Activated T-helper 17 cell treated with anti-CD3 and anti-CD28 coated beads, Interleukin-2, amount 50 U/mL, for 72 hours (primary cell): ENCODE measurements around the gene POU2F1. TPM values are rescaled to one million over a fixed set of nuclear protein-coding genes. Genes with fewer than 3 reads are reported as not detected.
A peak's percentile ranks its signal among the peaks of the same experiment; 100 is the strongest.
"Not testable (repeated sequence)": the region's sequence is repeated elsewhere in the genome, so short reads cannot be mapped to it uniquely, and the experiment has no call there.

Source experiments
- ATAC-seq: fragments of 150-1000 bp; cut with Tn5 transposase; replicated peaks from 2 replicates; pipeline ENCODE4 v1.10.0; 2021; ENCODE audit warnings: mild to moderate bottlenecking, moderate library complexity
- H3K27ac Mint-ChIP-seq: one replicate; pipeline ENCODE4 v1.8.0; 2022; ENCODE audit warnings: mixed read lengths
- H3K27me3 Mint-ChIP-seq: one replicate; pipeline ENCODE4 v1.8.0; 2022; ENCODE audit warnings: mixed read lengths
- H3K36me3 Mint-ChIP-seq: one replicate; pipeline ENCODE4 v1.8.0; 2022; ENCODE audit warnings: low read depth, mild to moderate bottlenecking, mixed read lengths
- H3K4me1 Mint-ChIP-seq: one replicate; pipeline ENCODE4 v1.8.0; 2022; ENCODE audit warnings: mixed read lengths
- H3K4me3 Mint-ChIP-seq: one replicate; pipeline ENCODE4 v1.8.0; 2022; ENCODE audit warnings: mild to moderate bottlenecking, mixed read lengths
- H3K9me3 Mint-ChIP-seq: one replicate; pipeline ENCODE4 v1.8.0; 2022; ENCODE audit warnings: mixed read lengths
- total RNA-seq, 2 donors: library from RNA; stranded (reverse); gene quantifications; one replicate each; pipeline ENCODE4 v1.2.3, GENCODE V29; 2022

Gene POU2F1
- total RNA-seq, 2 donors from 2014 or later: 20.6 to 28.0 TPM

GRCh38 chr1:167216809-167217208 lies 3.9 kb upstream of the POU2F1 start:
- Mint-ChIP-seq H3K4me3 (no peak overlapping the region), H3K36me3 (peaks cover 15% of the 10 kb centered on the region), H3K27me3 (no peaks in the 10 kb centered on the region), H3K27ac (no peak overlapping the region), H3K4me1 (peaks cover 5% of the 10 kb centered on the region), H3K9me3 (no peaks in the 10 kb centered on the region)
- ATAC-seq: no peak

GRCh38 chr1:167219194-167219593 lies 1.5 kb upstream of the POU2F1 start:
- Mint-ChIP-seq H3K4me3 (peak overlapping the region; percentile 99), H3K27ac (peak overlapping the region; percentile 99), H3K4me1 (peaks cover 18% of the 10 kb centered on the region), H3K9me3 (no peaks in the 10 kb centered on the region), H3K27me3 (no peaks in the 10 kb centered on the region), H3K36me3 (peaks cover 22% of the 10 kb centered on the region)
- no peak for ATAC-seq

GRCh38 chr1:167219646-167220536 lies 795 bp upstream of the POU2F1 start:
- peak; percentile 53 for ATAC-seq
- H3K9me3 Mint-ChIP-seq: no peaks in the 10 kb centered on the region
- peak overlapping the region; percentile 99 for H3K27ac Mint-ChIP-seq
- peak overlapping the region; percentile 99 for H3K4me3 Mint-ChIP-seq
- peaks cover 22% of the 10 kb centered on the region for H3K36me3 Mint-ChIP-seq
- H3K27me3 Mint-ChIP-seq: no peaks in the 10 kb centered on the region
- peaks cover 20% of the 10 kb centered on the region for H3K4me1 Mint-ChIP-seq

- H3K27me3 Mint-ChIP-seq: no peaks in the 10 kb centered on the region
- peak overlapping the region; percentile 99 for H3K27ac Mint-ChIP-seq
- peak; percentile 0 for ATAC-seq
- H3K4me3 Mint-ChIP-seq: peak overlapping the region; percentile 99
- no peaks in the 10 kb centered on the region for H3K9me3 Mint-ChIP-seq
- peaks cover 25% of the 10 kb centered on the region for H3K4me1 Mint-ChIP-seq
- H3K36me3 Mint-ChIP-seq: peaks cover 22% of the 10 kb centered on the region
Observed at GRCh38 chr1:167221126-167221737, 546 bp downstream of the POU2F1 start.

GRCh38 chr1:167221738-167222610 lies 1.3 kb downstream of the POU2F1 start:
- H3K27ac Mint-ChIP-seq: peak overlapping the region; percentile 89
- ATAC-seq: peak; percentile 78
- H3K36me3 Mint-ChIP-seq: peaks cover 22% of the 10 kb centered on the region
- peaks cover 30% of the 10 kb centered on the region for H3K4me1 Mint-ChIP-seq
- peak overlapping the region; percentile 80 for H3K4me3 Mint-ChIP-seq
- no peaks in the 10 kb centered on the region for H3K9me3 Mint-ChIP-seq
- no peaks in the 10 kb centered on the region for H3K27me3 Mint-ChIP-seq

- Mint-ChIP-seq H3K36me3 (peaks cover 22% of the 10 kb centered on the region), H3K4me1 (peaks cover 37% of the 10 kb centered on the region), H3K27ac (peak overlapping the region; percentile 89), H3K27me3 (no peaks in the 10 kb centered on the region), H3K9me3 (no peaks in the 10 kb centered on the region), H3K4me3 (peak overlapping the region; percentile 80)
- no peak for ATAC-seq
Observed at GRCh38 chr1:167223144-167224103, 2.7 kb downstream of the POU2F1 start.

- H3K36me3 Mint-ChIP-seq: peaks cover 19% of the 10 kb centered on the region
- H3K9me3 Mint-ChIP-seq, H3K27me3 Mint-ChIP-seq, ATAC-seq, H3K27ac Mint-ChIP-seq, H3K4me3 Mint-ChIP-seq: not testable (repeated sequence)
- H3K4me1 Mint-ChIP-seq: peaks cover 33% of the 10 kb centered on the region
Observed at GRCh38 chr1:167224734-167225235, 4.1 kb downstream of the POU2F1 start.

- Mint-ChIP-seq H3K4me1 (peaks cover 32% of the 10 kb centered on the region), H3K4me3 (no peak overlapping the region), H3K9me3 (no peaks in the 10 kb centered on the region), H3K27me3 (no peaks in the 10 kb centered on the region), H3K36me3 (peaks cover 8% of the 10 kb centered on the region), H3K27ac (no peak overlapping the region)
- ATAC-seq: no peak
Observed at GRCh38 chr1:167225920-167226319, 5.2 kb downstream of the POU2F1 start.

GRCh38 chr1:167227934-167228378 lies 7.3 kb downstream of the POU2F1 start:
- H3K27ac Mint-ChIP-seq: no peak overlapping the region
- no peaks in the 10 kb centered on the region for H3K9me3 Mint-ChIP-seq
- no peak for ATAC-seq
- H3K4me3 Mint-ChIP-seq: no peak overlapping the region
- no peaks in the 10 kb centered on the region for H3K36me3 Mint-ChIP-seq
- H3K4me1 Mint-ChIP-seq: peaks cover 38% of the 10 kb centered on the region
- no peaks in the 10 kb centered on the region for H3K27me3 Mint-ChIP-seq

GRCh38 chr1:167229719-167230385 lies 9.2 kb downstream of the POU2F1 start:
- Mint-ChIP-seq H3K9me3 (no peaks in the 10 kb centered on the region), H3K36me3 (no peaks in the 10 kb centered on the region), H3K27me3 (no peaks in the 10 kb centered on the region), H3K4me1 (peaks cover 24% of the 10 kb centered on the region), H3K4me3 (no peak overlapping the region), H3K27ac (no peak overlapping the region)
- no peak for ATAC-seq

GRCh38 chr1:167230437-167230836 lies 9.8 kb downstream of the POU2F1 start:
- H3K4me1 Mint-ChIP-seq: peaks cover 29% of the 10 kb centered on the region
- H3K9me3 Mint-ChIP-seq: no peaks in the 10 kb centered on the region
- no peaks in the 10 kb centered on the region for H3K36me3 Mint-ChIP-seq
- no peak overlapping the region for H3K27ac Mint-ChIP-seq
- no peaks in the 10 kb centered on the region for H3K27me3 Mint-ChIP-seq
- no peak overlapping the region for H3K4me3 Mint-ChIP-seq
- no peak for ATAC-seq

- H3K9me3 Mint-ChIP-seq: no peaks in the 10 kb centered on the region
- H3K4me3 Mint-ChIP-seq: no peak overlapping the region
- peaks cover 21% of the 10 kb centered on the region for H3K4me1 Mint-ChIP-seq
- ATAC-seq: no peak
- no peak overlapping the region for H3K27ac Mint-ChIP-seq
- no peaks in the 10 kb centered on the region for H3K27me3 Mint-ChIP-seq
- no peaks in the 10 kb centered on the region for H3K36me3 Mint-ChIP-seq
Observed at GRCh38 chr1:167231873-167232450, 11.3 kb downstream of the POU2F1 start.

GRCh38 chr1:167232801-167233200 lies 12.1 kb downstream of the POU2F1 start:
- H3K27ac Mint-ChIP-seq: no peak overlapping the region
- H3K36me3 Mint-ChIP-seq: no peaks in the 10 kb centered on the region
- H3K4me1 Mint-ChIP-seq: peaks cover 24% of the 10 kb centered on the region
- no peak overlapping the region for H3K4me3 Mint-ChIP-seq
- H3K27me3 Mint-ChIP-seq: no peaks in the 10 kb centered on the region
- no peak for ATAC-seq
- no peaks in the 10 kb centered on the region for H3K9me3 Mint-ChIP-seq
